Kidney epithelial cell (primary cell): ENCODE measurements around the gene ZSCAN9. TPM values are rescaled to one million over a fixed set of nuclear protein-coding genes. Genes with fewer than 3 reads are reported as not detected.

Source experiments
- DNase-seq: peaks from one replicate; pipeline ENCODE4 v3.0.0-alpha.2; 2010; ENCODE audit warnings: low read depth
- H3K27me3 ChIP-seq: 2 replicates; pipeline ENCODE4 v1.6.0; 2011; ENCODE audit warnings: low read length; ENCODE audit not compliant: control insufficient read depth, insufficient read depth
- H3K36me3 ChIP-seq: 2 replicates; pipeline ENCODE4 v1.5.1; 2011; ENCODE audit warnings: low read length; ENCODE audit not compliant: control insufficient read depth, insufficient read depth
- H3K4me3 ChIP-seq: 2 replicates; pipeline ENCODE4 v1.5.1; 2011; ENCODE audit warnings: low read depth, mild to moderate bottlenecking, control low read depth, low read length
- total RNA-seq: library from RNA; depleted of rRNA; stranded (reverse); fragments of >200 nt; gene quantifications from 2 replicates; pipeline ENCODE4 v1.2.3, GENCODE V29; 2015
- TF ChIP-seq, protein P1 (sequence below): IDR thresholded peaks from 2 replicates; pipeline ENCODE4 v1.5.1; 2011; ENCODE audit warnings: mild to moderate bottlenecking, moderate library complexity, low read length, control low read depth, inconsistent platforms; ENCODE audit not compliant: insufficient read depth, poor library complexity, severe bottlenecking

The ZSCAN9 gene
- 19.2 and 23.7 TPM in 2 replicates for total RNA-seq

DNA sequence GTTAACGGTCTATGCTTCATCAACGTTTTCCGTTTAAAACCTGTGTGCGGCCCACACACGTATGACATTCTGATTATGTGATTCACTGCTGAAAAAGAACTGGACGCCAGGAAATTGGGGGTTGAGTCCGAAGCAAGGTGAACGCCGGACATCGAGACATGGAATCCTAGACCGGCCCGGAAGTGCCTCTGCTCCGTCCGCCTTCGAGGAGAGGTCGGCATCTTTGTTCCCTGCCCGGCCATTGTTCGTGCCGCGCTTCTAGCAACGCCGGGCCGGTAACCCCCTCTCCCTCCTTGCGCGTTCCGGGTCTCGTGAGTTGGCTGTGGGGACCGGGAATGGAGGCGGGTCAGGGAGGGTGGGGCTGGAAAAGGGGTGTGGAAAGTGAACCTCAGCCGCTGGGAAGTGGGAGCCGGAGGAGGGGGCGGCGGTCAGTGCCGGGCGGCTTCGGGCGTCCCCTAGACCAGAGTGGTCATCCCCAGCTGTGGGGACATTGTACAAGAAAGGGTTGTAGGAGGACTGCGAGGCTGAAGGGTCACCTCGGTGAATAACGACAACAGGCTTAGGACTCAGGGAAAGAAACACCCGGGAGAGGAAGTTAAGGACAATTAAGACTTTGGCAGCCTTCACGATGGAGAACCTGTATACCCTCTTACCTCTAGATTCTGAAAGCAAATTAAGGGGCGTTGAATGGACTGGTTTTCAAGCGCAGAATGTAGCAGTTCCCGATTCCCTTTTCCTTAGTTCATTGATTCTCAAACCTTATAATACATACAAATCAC lies at the start of gene ZSCAN9:
ZSCAN9 (plus strand) TSS at position 220 of the 779 bp plus-strand sequence. CDS start 1,810 bp downstream, outside the sequence.
- Histone ChIP-seq H3K27me3 (no peaks in the 10 kb centered on the region), H3K4me3 (peak within 1 kb of the TSS; percentile 87), H3K36me3 (peaks cover 2% of the 10 kb centered on the region)
- DNase-seq, result peak; percentile 71
- TF ChIP-seq, protein P1, sequence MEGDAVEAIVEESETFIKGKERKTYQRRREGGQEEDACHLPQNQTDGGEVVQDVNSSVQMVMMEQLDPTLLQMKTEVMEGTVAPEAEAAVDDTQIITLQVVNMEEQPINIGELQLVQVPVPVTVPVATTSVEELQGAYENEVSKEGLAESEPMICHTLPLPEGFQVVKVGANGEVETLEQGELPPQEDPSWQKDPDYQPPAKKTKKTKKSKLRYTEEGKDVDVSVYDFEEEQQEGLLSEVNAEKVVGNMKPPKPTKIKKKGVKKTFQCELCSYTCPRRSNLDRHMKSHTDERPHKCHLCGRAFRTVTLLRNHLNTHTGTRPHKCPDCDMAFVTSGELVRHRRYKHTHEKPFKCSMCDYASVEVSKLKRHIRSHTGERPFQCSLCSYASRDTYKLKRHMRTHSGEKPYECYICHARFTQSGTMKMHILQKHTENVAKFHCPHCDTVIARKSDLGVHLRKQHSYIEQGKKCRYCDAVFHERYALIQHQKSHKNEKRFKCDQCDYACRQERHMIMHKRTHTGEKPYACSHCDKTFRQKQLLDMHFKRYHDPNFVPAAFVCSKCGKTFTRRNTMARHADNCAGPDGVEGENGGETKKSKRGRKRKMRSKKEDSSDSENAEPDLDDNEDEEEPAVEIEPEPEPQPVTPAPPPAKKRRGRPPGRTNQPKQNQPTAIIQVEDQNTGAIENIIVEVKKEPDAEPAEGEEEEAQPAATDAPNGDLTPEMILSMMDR, result no peak

DNA sequence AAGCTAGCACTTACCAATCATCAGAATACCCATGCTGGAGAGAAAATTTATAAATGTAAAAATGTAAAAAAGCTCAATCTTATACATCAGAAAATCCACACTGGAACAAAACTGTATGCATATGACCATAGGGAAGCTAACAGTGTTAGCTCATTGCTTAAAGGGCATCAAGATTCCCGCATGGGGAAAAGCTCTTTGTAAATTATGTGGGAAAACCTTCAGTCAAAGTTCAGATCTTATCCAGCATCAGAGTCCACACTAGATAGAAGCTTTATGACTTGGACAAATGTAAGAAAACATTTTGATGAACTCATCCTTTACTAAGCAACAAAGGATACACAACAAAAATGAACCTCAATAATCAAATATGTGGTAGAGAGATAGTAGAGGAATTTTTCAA lies 48.7 kb upstream of the ZSCAN9 start:
- Histone ChIP-seq H3K27me3 (no peaks in the 10 kb centered on the region), H3K36me3 (no peaks in the 10 kb centered on the region), H3K4me3 (no peak overlapping the region)
- DNase-seq, result no peak
- TF ChIP-seq, protein P1, result no peak

DNA sequence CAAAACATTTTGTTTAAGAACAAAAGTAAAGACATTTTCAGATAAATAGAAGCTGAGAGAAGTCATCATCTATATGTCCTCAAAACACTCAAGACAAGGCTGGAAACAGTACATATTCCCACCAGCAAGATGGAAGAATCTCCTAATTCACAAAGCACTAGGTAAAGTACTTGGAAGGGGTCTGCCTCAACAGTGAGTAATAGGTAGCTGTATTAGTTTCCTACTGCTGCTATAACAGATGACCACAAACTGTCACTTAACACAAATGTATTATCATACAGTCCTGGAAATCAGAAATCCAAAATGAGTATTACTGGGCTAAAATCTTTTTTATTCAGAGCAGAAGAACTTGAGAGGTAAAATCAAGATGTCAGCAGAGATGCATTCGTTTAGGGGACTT lies 42.8 kb upstream of the ZSCAN9 start:
- Histone ChIP-seq H3K27me3 (no peaks in the 10 kb centered on the region), H3K36me3 (no peaks in the 10 kb centered on the region), H3K4me3 (no peak overlapping the region)
- DNase-seq, result no peak
- TF ChIP-seq, protein P1, result no peak

DNA sequence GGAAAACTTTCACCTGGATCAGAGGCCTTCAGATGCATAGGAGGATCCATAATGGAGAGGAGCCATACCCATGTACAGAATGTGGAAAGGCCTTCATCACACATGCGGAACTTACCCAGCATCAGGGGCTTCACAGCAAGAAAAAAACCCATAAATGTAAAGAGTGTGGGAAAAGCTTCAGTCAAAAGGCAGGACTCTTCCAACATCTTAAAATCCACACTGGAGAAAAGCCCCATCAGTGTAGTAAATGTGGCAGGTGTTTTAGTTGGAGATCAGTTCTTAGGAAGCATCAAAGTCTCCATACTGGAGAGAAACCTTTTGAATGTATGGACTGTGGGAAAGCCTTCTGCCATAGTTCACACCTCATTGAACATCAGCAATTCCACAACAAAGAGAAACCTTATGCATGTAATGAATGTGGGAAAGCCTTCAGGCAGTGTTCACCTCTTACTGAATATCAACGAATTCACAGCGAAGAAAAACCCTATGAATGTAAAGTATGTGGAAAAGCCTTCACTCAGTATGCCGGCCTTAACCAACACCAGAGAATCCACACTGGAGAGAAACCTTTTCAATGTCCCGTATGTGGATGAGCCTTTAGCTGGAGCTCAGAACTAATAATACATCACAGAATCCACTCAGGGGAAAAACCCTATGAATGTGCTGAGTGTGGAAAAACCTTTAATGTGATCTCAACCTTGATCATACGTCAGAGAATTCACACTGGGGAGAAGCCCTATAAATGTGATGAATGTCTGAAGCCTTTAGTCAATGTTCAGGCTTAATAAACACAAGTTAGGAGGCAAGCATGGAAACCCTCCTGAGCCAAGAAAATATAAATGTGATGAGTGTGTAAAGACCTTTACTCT lies 36.7 kb upstream of the ZSCAN9 start:
- H3K27me3 ChIP-seq, result no peaks in the 10 kb centered on the region
- H3K4me3 ChIP-seq, result no peak overlapping the region
- TF ChIP-seq, protein P1, result no peak
- no peaks in the 10 kb centered on the region for H3K36me3 ChIP-seq
- no peak for DNase-seq

DNA sequence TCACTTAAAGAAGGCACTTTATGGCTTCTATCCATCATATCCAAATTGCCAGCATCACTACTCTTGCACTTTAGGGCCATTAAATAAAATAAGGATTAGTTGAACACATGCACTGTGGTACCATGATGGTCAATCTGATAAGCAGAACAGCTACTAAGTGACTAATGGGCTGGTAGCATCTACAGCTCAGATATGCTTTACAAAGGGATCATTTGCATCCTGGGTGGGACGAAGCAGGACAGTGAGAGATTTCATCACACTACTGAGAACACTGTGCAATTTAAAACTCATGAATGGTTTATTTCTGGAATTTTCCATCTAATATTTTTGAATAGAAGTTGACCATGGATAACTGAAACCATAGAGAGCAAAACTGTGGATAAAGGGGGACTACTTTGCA lies 25.1 kb upstream of the ZSCAN9 start:
- no peak overlapping the region for H3K4me3 ChIP-seq
- H3K36me3 ChIP-seq, result no peaks in the 10 kb centered on the region
- H3K27me3 ChIP-seq, result peaks cover 2% of the 10 kb centered on the region
- DNase-seq, result no peak
- TF ChIP-seq, protein P1, result no peak
